ENCODE measurements around the gene AUTS2. TPM values are rescaled to one million over a fixed set of nuclear protein-coding genes. Genes with fewer than 3 reads are reported as not detected.

The AUTS2 gene
- total RNA-seq, 1 experiment from 2014 or later: 50.0 TPM

DNA sequence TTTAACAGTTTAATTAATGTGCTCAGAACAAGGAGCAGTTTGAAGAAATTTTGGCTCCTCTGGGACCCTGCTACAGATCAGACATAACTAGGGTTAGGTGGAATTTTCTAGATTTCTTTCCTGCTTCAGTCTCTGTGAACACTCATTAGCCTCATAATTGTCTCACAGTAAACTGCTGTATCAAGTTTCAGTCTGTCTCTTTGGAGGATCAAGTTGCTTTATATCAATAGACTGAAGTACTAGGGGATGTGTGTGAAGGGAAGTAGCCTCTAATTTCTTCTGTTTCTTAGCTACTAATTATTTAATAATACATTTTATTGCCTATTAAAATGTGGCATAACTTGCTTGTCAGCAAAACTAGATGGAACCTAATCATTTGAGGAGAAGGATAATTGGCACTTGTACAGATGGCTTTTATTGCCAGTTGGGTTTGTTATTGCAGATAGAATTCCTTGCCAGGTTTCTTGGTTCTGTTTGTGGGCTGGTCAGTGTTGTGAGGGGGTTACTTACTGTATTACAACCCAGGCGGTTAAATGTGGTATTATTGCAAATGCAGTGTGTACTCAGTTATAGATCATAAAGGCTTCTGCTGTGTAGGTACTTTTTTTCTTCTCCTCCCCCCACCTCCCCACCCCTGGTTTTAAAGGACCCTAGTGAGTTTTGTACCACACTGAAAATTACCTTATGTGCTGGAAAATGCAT lies 758.0 kb downstream of the AUTS2 start:
- TF ChIP-seq, protein P1, sequence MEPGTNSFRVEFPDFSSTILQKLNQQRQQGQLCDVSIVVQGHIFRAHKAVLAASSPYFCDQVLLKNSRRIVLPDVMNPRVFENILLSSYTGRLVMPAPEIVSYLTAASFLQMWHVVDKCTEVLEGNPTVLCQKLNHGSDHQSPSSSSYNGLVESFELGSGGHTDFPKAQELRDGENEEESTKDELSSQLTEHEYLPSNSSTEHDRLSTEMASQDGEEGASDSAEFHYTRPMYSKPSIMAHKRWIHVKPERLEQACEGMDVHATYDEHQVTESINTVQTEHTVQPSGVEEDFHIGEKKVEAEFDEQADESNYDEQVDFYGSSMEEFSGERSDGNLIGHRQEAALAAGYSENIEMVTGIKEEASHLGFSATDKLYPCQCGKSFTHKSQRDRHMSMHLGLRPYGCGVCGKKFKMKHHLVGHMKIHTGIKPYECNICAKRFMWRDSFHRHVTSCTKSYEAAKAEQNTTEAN (CRISPR knock-in tag; IDR thresholded peaks at IDR 0.05): no peak
- Mint-ChIP-seq H3K4me1 (peaks cover 13% of the 10 kb centered on the region), H3K27ac (no peak overlapping the region), H3K9me3 (no peaks in the 10 kb centered on the region), H3K27me3 (ENCODE audit: low read depth) (no peaks in the 10 kb centered on the region; the same call in 1 of the 2 replicates), H3K4me3 (no peak overlapping the region), H3K36me3 (no peaks in the 10 kb centered on the region)
- ChIA-PET CTCF (no interaction called here), POLR2A (no interaction called here)
- ATAC-seq (no peak), DNase-seq (ENCODE audit: low spot score) (no peak)

DNA sequence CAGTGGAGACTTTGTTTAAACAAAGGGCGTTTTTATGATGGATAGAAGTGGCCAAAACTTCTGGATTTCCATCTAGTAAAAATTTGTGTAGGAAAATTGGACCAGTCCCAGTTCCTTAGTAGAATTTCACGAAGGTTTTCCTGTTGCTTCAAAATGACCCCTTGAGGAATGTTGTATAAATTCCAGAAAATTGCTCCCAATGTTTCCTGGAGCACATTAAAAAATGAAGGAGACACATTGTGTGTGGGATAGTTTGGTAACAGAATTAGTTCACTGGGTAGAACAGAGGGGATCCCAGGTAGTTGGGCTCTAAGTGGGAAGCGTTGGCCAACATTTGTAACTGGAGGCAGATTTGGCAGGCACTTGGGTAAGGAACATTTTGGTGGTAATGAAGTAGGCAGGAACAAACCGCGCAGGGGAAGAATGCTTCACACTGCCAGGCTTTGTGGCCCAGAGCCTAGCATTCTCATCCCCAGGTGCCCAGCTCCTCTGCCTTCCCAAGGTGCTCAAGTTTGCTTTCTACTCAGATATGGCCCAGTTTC lies 758.6 kb downstream of the AUTS2 start:
- no peak overlapping the region for H3K27ac Mint-ChIP-seq
- DNase-seq (ENCODE audit: low spot score) (no peak), ATAC-seq (no peak)
- no peaks in the 10 kb centered on the region for H3K36me3 Mint-ChIP-seq
- POLR2A ChIA-PET: no interaction called here
- no peaks in the 10 kb centered on the region for H3K9me3 Mint-ChIP-seq
- peaks cover 13% of the 10 kb centered on the region for H3K4me1 Mint-ChIP-seq
- H3K4me3 Mint-ChIP-seq: no peak overlapping the region
- CTCF ChIA-PET: no interaction called here
- no peaks in the 10 kb centered on the region; the same call in 1 of the 2 replicates for H3K27me3 Mint-ChIP-seq (ENCODE audit: low read depth)
- TF ChIP-seq SMAD3 (CRISPR knock-in tag; IDR thresholded peaks at IDR 0.05; ENCODE audit: borderline replicate concordance) (no peak), JAZF1 (CRISPR knock-in tag; IDR thresholded peaks at IDR 0.05) (no peak), SOX15 (CRISPR knock-in tag; IDR thresholded peaks at IDR 0.05) (no peak), ESRRA (CRISPR knock-in tag; IDR thresholded peaks at IDR 0.05; ENCODE audit: borderline replicate concordance) (no peak), ZNF423 (CRISPR knock-in tag; IDR thresholded peaks at IDR 0.05) (no peak), KAT7 (CRISPR knock-in tag; IDR thresholded peaks at IDR 0.05; ENCODE audit: borderline replicate concordance) (no peak), TEAD1 (CRISPR knock-in tag; IDR thresholded peaks at IDR 0.05) (no peak), FOXJ3 (CRISPR knock-in tag; IDR thresholded peaks at IDR 0.05; ENCODE audit: borderline replicate concordance) (no peak)
- TF ChIP-seq, protein P2, sequence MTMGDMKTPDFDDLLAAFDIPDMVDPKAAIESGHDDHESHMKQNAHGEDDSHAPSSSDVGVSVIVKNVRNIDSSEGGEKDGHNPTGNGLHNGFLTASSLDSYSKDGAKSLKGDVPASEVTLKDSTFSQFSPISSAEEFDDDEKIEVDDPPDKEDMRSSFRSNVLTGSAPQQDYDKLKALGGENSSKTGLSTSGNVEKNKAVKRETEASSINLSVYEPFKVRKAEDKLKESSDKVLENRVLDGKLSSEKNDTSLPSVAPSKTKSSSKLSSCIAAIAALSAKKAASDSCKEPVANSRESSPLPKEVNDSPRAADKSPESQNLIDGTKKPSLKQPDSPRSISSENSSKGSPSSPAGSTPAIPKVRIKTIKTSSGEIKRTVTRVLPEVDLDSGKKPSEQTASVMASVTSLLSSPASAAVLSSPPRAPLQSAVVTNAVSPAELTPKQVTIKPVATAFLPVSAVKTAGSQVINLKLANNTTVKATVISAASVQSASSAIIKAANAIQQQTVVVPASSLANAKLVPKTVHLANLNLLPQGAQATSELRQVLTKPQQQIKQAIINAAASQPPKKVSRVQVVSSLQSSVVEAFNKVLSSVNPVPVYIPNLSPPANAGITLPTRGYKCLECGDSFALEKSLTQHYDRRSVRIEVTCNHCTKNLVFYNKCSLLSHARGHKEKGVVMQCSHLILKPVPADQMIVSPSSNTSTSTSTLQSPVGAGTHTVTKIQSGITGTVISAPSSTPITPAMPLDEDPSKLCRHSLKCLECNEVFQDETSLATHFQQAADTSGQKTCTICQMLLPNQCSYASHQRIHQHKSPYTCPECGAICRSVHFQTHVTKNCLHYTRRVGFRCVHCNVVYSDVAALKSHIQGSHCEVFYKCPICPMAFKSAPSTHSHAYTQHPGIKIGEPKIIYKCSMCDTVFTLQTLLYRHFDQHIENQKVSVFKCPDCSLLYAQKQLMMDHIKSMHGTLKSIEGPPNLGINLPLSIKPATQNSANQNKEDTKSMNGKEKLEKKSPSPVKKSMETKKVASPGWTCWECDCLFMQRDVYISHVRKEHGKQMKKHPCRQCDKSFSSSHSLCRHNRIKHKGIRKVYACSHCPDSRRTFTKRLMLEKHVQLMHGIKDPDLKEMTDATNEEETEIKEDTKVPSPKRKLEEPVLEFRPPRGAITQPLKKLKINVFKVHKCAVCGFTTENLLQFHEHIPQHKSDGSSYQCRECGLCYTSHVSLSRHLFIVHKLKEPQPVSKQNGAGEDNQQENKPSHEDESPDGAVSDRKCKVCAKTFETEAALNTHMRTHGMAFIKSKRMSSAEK (CRISPR knock-in tag; IDR thresholded peaks at IDR 0.05; ENCODE audit: borderline replicate concordance): no peak
- TF ChIP-seq, protein P3, sequence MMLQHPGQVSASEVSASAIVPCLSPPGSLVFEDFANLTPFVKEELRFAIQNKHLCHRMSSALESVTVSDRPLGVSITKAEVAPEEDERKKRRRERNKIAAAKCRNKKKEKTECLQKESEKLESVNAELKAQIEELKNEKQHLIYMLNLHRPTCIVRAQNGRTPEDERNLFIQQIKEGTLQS (CRISPR knock-in tag; conservative IDR thresholded peaks at IDR 0.05): no peak
- TF ChIP-seq, protein P4, sequence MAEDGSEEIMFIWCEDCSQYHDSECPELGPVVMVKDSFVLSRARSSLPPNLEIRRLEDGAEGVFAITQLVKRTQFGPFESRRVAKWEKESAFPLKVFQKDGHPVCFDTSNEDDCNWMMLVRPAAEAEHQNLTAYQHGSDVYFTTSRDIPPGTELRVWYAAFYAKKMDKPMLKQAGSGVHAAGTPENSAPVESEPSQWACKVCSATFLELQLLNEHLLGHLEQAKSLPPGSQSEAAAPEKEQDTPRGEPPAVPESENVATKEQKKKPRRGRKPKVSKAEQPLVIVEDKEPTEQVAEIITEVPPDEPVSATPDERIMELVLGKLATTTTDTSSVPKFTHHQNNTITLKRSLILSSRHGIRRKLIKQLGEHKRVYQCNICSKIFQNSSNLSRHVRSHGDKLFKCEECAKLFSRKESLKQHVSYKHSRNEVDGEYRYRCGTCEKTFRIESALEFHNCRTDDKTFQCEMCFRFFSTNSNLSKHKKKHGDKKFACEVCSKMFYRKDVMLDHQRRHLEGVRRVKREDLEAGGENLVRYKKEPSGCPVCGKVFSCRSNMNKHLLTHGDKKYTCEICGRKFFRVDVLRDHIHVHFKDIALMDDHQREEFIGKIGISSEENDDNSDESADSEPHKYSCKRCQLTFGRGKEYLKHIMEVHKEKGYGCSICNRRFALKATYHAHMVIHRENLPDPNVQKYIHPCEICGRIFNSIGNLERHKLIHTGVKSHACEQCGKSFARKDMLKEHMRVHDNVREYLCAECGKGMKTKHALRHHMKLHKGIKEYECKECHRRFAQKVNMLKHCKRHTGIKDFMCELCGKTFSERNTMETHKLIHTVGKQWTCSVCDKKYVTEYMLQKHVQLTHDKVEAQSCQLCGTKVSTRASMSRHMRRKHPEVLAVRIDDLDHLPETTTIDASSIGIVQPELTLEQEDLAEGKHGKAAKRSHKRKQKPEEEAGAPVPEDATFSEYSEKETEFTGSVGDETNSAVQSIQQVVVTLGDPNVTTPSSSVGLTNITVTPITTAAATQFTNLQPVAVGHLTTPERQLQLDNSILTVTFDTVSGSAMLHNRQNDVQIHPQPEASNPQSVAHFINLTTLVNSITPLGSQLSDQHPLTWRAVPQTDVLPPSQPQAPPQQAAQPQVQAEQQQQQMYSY (CRISPR knock-in tag; IDR thresholded peaks at IDR 0.05): no peak
- TF ChIP-seq, protein P5, sequence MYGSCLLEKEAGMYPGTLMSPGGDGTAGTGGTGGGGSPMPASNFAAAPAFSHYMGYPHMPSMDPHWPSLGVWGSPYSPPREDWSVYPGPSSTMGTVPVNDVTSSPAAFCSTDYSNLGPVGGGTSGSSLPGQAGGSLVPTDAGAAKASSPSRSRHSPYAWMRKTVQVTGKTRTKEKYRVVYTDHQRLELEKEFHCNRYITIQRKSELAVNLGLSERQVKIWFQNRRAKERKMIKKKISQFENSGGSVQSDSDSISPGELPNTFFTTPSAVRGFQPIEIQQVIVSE (CRISPR knock-in tag; IDR thresholded peaks at IDR 0.05; ENCODE audit: borderline replicate concordance): no peak
- TF ChIP-seq, protein P6, sequence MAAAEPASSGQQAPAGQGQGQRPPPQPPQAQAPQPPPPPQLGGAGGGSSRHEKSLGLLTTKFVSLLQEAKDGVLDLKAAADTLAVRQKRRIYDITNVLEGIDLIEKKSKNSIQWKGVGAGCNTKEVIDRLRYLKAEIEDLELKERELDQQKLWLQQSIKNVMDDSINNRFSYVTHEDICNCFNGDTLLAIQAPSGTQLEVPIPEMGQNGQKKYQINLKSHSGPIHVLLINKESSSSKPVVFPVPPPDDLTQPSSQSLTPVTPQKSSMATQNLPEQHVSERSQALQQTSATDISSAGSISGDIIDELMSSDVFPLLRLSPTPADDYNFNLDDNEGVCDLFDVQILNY (CRISPR knock-in tag; IDR thresholded peaks at IDR 0.05): no peak
- TF ChIP-seq, protein P7, sequence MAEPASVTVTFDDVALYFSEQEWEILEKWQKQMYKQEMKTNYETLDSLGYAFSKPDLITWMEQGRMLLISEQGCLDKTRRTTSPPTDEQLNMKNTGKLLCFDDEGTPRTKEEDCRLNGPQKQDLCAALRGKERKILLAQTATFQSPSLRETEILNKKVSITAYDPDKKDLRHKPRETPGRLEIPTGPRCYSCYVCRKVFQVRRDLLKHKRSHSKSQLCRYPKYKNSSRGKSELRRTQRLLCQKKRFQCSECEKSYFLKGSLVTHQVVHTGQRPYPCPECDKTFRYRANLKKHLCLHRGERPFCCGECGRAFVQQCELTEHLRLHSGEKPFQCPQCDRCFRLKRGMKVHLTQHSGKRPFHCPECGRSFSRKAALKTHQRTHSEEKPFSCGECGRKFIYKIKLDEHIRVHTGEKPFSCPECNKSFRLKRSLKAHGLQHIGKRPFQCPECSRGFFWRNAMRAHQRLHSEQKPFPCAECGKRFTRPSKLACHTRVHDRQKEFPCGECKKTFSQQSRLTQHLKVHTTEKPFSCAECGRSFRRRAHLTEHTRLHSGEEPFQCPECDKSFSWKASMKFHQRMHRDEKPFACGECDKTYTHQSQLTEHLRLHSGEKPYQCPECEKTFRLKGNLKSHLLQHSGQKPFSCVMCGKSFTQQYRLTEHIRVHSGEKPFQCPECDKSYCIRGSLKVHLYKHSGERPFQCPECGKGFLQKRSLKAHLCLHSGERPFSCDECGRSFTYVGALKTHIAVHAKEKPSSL (CRISPR knock-in tag; conservative IDR thresholded peaks at IDR 0.05): no peak
- TF ChIP-seq, protein P8, sequence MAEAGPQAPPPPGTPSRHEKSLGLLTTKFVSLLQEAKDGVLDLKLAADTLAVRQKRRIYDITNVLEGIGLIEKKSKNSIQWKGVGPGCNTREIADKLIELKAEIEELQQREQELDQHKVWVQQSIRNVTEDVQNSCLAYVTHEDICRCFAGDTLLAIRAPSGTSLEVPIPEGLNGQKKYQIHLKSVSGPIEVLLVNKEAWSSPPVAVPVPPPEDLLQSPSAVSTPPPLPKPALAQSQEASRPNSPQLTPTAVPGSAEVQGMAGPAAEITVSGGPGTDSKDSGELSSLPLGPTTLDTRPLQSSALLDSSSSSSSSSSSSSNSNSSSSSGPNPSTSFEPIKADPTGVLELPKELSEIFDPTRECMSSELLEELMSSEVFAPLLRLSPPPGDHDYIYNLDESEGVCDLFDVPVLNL (CRISPR knock-in tag; IDR thresholded peaks at IDR 0.05; ENCODE audit: borderline replicate concordance, low read depth): no peak
